Measurements from ENCODE around the gene URAD. TPM values are rescaled to one million over a fixed set of nuclear protein-coding genes. Genes with fewer than 3 reads are reported as not detected.

URAD gene
- total RNA-seq, 2 experiments from 2014 or later, result not detected

- CTCF ChIA-PET, result no interaction called here
- H3K27me3 Mint-ChIP-seq, result no peaks in the 10 kb centered on the region
- H3K36me3 Mint-ChIP-seq (ENCODE audit: low read depth), result no peaks in the 10 kb centered on the region
- POLR2A ChIA-PET, result interaction anchor here (0.9 kb wide), 1 partner anchor 171 kb away, joined by 3 read pairs; no protein-coding TSS in a partner anchor
- TF ChIP-seq, protein P1, sequence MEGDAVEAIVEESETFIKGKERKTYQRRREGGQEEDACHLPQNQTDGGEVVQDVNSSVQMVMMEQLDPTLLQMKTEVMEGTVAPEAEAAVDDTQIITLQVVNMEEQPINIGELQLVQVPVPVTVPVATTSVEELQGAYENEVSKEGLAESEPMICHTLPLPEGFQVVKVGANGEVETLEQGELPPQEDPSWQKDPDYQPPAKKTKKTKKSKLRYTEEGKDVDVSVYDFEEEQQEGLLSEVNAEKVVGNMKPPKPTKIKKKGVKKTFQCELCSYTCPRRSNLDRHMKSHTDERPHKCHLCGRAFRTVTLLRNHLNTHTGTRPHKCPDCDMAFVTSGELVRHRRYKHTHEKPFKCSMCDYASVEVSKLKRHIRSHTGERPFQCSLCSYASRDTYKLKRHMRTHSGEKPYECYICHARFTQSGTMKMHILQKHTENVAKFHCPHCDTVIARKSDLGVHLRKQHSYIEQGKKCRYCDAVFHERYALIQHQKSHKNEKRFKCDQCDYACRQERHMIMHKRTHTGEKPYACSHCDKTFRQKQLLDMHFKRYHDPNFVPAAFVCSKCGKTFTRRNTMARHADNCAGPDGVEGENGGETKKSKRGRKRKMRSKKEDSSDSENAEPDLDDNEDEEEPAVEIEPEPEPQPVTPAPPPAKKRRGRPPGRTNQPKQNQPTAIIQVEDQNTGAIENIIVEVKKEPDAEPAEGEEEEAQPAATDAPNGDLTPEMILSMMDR (IDR thresholded peaks at IDR 0.05), result no peak
- no peak overlapping the region for H3K27ac Mint-ChIP-seq
- intact Hi-C loops (cut with DNase I, micrococcal nuclease), result no loop called here
- Histone ChIP-seq H3K4me1 (ENCODE audit: insufficient read depth, low read length) (no peaks in the 10 kb centered on the region), H3K27me3 (ENCODE audit: control insufficient read depth in 1 of 2, insufficient read depth in 2 of 2, low read length in 2 of 2) (no peaks in the 10 kb centered on the region), H3K27ac (ENCODE audit: low read depth in 1 of 2, low read length in 2 of 2) (no peak overlapping the region), H3K4me3 (ENCODE audit: low read length) (no peak overlapping the region), H3K36me3 (ENCODE audit: insufficient read depth, low read length) (no peaks in the 10 kb centered on the region), H3K9me3 (ENCODE audit: control insufficient read depth in 1 of 2, insufficient read depth in 1 of 2, low read length in 2 of 2) (no peaks in the 10 kb centered on the region)
- H3K4me1 Mint-ChIP-seq (ENCODE audit: low read depth), result peaks cover 7% of the 10 kb centered on the region
- DNase-seq, result peak in 6 of 14 experiments; percentile 6 to 27 (median 24)
- ATAC-seq (ENCODE audit: poor library complexity), result peak; percentile 34
- H3K9me3 Mint-ChIP-seq, result no peaks in the 10 kb centered on the region
- no peak overlapping the region for H3K4me3 Mint-ChIP-seq
Observed at GRCh38 chr13:27997904-27998522, 9.5 kb upstream of the URAD start.

- H3K4me3 ChIP-seq (ENCODE audit: low read length), result no peak overlapping the region
- DNase-seq, result no peak
- Mint-ChIP-seq H3K36me3 (ENCODE audit: low read depth) (no peaks in the 10 kb centered on the region), H3K27ac (no peak overlapping the region), H3K27me3 (peaks cover 9% of the 10 kb centered on the region), H3K9me3 (no peaks in the 10 kb centered on the region), H3K4me1 (ENCODE audit: low read depth) (no peaks in the 10 kb centered on the region), H3K4me3 (no peak overlapping the region)
- no peaks in the 10 kb centered on the region for H3K9me3 ChIP-seq (ENCODE audit: control insufficient read depth in 1 of 2, insufficient read depth in 1 of 2, low read length in 2 of 2)
- H3K36me3 ChIP-seq (ENCODE audit: insufficient read depth, low read length), result no peaks in the 10 kb centered on the region
- intact Hi-C loops (cut with DNase I, micrococcal nuclease), result no loop called here
- ATAC-seq (ENCODE audit: poor library complexity), result no peak
- no peaks in the 10 kb centered on the region for H3K4me1 ChIP-seq (ENCODE audit: insufficient read depth, low read length)
- ChIA-PET POLR2A (no interaction called here), CTCF (no interaction called here)
- H3K27ac ChIP-seq (ENCODE audit: low read depth in 1 of 2, low read length in 2 of 2), result no peak overlapping the region
- peaks cover 3 to 6% of the 10 kb centered on the region in 2 experiments for H3K27me3 ChIP-seq (ENCODE audit: control insufficient read depth in 1 of 2, insufficient read depth in 2 of 2, low read length in 2 of 2)
- TF ChIP-seq, protein P1 (IDR thresholded peaks at IDR 0.05), result no peak
Observed at GRCh38 chr13:27991881-27992280, 3.4 kb upstream of the URAD start.

DNA sequence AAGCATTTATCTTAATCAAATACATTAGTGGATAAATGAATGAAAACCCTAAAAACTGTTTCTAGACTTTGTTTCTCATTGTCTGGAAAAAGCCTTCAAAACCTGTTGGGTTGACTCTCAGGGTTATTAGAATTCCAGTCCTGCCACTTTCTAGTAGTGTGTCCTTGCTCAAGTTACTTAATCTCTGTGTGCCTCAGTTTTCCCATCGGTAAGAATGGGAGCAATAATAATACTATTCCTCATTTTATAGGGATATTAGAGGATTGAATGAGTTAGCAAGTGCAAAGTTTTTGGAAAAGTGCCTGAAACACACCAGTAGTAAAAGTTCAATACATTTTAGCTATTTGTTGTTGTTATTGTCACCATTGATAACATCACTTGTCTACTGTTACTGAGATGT lies 2.9 kb downstream of the URAD start:
- Histone ChIP-seq H3K27ac (ENCODE audit: low read depth in 1 of 2, low read length in 2 of 2) (no peak overlapping the region), H3K9me3 (ENCODE audit: control insufficient read depth in 1 of 2, insufficient read depth in 1 of 2, low read length in 2 of 2) (no peaks in the 10 kb centered on the region), H3K4me1 (ENCODE audit: insufficient read depth, low read length) (no peaks in the 10 kb centered on the region), H3K4me3 (ENCODE audit: low read length) (no peak overlapping the region), H3K27me3 (ENCODE audit: control insufficient read depth in 1 of 2, insufficient read depth in 2 of 2, low read length in 2 of 2) (peaks cover 20 to 22% of the 10 kb centered on the region in 2 experiments), H3K36me3 (ENCODE audit: insufficient read depth, low read length) (no peaks in the 10 kb centered on the region)
- Mint-ChIP-seq H3K27me3 (peaks cover 60% of the 10 kb centered on the region), H3K4me1 (ENCODE audit: low read depth) (no peaks in the 10 kb centered on the region), H3K4me3 (no peak overlapping the region), H3K9me3 (no peaks in the 10 kb centered on the region), H3K36me3 (ENCODE audit: low read depth) (no peaks in the 10 kb centered on the region), H3K27ac (no peak overlapping the region)
- CTCF ChIA-PET, result interaction anchor here (1.0 to 1.9 kb wide), 3 partner anchors 11 to 624 kb away, joined by 4 to 17 read pairs (median 7); no protein-coding TSS in a partner anchor
- intact Hi-C loops (cut with DNase I, micrococcal nuclease), result no loop called here
- ATAC-seq (ENCODE audit: poor library complexity) (no peak), DNase-seq (no peak)
- POLR2A ChIA-PET, result no interaction called here
- TF ChIP-seq, protein P1 (IDR thresholded peaks at IDR 0.05), result no peak
